AG04449 (cell line): ENCODE data around the gene NAP1L2.

Experiments
- CTCF ChIA-PET: fragments of 350-600 bp; formaldehyde crosslinking; extraction: SDS; loops from one replicate; lab custom pipeline; 2021; ENCODE audit warnings: antibody characterized with exemption; lab: Yijun Ruan, JAX
- POLR2A ChIA-PET: fragments of 400-600, 350-600 bp; formaldehyde crosslinking; extraction: SDS; loops from one replicate; lab custom pipeline; 2020; ENCODE audit warnings: antibody characterized with exemption, inconsistent platforms; lab: Yijun Ruan, JAX
- DNase-seq: peaks from one replicate; pipeline ENCODE4 v3.0.0-alpha.2; 2010; ENCODE audit warnings: low read depth, low spot score
- H3K4me3 ChIP-seq: 2 replicates; pipeline ENCODE4 v1.5.1; 2011; ENCODE audit warnings: low read depth, mild to moderate bottlenecking, control low read depth, low read length
- CTCF ChIP-seq: IDR thresholded peaks from one replicate; pipeline ENCODE4 v1.5.1; 2011; ENCODE audit warnings: mild to moderate bottlenecking, moderate library complexity, low read length, control low read depth, inconsistent platforms; ENCODE audit not compliant: insufficient read depth; ENCODE audit errors: missing control alignments

Gene NAP1L2, protein sequence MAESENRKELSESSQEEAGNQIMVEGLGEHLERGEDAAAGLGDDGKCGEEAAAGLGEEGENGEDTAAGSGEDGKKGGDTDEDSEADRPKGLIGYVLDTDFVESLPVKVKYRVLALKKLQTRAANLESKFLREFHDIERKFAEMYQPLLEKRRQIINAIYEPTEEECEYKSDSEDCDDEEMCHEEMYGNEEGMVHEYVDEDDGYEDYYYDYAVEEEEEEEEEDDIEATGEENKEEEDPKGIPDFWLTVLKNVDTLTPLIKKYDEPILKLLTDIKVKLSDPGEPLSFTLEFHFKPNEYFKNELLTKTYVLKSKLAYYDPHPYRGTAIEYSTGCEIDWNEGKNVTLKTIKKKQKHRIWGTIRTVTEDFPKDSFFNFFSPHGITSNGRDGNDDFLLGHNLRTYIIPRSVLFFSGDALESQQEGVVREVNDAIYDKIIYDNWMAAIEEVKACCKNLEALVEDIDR

DNA sequence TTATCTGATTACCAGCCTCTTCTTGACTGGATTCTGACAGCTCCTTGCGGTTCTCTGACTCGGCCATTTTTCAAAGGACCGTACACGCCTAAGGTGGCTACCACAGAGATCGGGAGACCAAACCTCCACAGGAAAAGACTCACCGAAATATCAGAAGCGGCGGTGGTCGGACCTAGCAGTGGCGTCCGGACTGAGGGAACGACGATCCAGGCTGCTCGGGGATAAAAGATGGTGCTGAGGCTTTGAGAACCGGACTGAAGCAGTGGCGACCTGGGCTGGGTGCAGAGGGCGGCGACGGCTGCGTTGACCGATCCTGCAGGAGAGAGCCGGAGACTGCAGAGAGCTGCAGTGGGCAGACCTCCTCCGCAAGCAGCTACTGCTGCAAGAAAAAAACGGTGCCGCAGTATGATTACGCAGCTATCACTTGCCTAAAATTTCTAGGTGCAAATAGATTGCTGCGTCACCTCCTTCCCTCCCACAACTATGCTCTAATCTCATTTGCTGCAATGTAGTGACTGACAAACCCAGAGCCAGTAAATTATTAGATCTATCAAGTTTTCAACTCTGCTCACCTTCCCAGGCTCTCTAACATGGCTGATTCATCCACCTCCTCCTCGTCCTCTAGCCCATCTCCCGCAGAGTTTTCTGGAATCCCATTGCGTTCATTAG lies at the start of gene NAP1L2:
NAP1L2 (minus strand) TSS at position 426 of the 669 bp plus-strand sequence; CDS start at position 67, 359 bp downstream.
- CTCF ChIA-PET = no interaction called here

GRCh38 chrX:73262991-73263390 lies 48.3 kb upstream of the NAP1L2 start:
- ChIA-PET CTCF (no interaction called here), POLR2A (no interaction called here)
- DNase-seq = no peak
- TF ChIP-seq CTCF = no peak
- no peak overlapping the region for H3K4me3 ChIP-seq

More for the DNA sequence above, at the start of gene NAP1L2:
- TF ChIP-seq CTCF = no peak
- POLR2A ChIA-PET = no interaction called here
- DNase-seq = no peak
- H3K4me3 ChIP-seq = peak within 1 kb of the TSS; percentile 29

- no peak for TF ChIP-seq CTCF
Observed at GRCh38 chrX:73239242-73239641, 24.6 kb upstream of the NAP1L2 start.

GRCh38 chrX:73217621-73218020 lies 3.0 kb upstream of the NAP1L2 start:
- ChIA-PET CTCF (no interaction called here), POLR2A (no interaction called here)
- no peak for DNase-seq
- TF ChIP-seq CTCF = no peak
- no peak overlapping the region for H3K4me3 ChIP-seq

More at GRCh38 chrX:73239242-73239641, 24.6 kb upstream of the NAP1L2 start:
- no peak for DNase-seq
- H3K4me3 ChIP-seq = no peak overlapping the region
- CTCF ChIA-PET = no interaction called here
- POLR2A ChIA-PET = no interaction called here

DNA sequence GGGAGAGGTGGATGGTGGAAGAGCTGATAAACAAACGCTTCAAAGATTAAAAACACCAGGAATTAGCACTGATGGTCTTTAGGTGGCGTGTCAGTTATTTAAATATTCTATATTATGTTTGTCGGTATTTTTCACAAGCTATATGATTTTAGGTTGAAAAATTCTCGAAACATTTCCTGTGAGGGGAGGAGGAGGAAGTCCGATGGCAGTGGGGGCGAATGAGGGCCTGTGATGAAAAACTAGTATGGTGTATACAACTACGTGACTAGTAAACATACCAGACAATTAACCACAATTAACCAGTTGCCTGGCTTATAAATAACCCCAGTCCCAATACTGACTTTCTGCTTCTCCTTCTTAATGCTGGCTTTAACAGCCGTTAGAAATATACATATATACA lies 595 bp upstream of the NAP1L2 start:
- no peak overlapping the region for H3K4me3 ChIP-seq
- POLR2A ChIA-PET = no interaction called here
- DNase-seq = no peak
- CTCF ChIA-PET = no interaction called here
- no peak for TF ChIP-seq CTCF
